ENCODE results near the gene GPATCH2.

- no peak for TF ChIP-seq CTCF (IDR thresholded peaks at IDR 0.05)
- no peak for TF ChIP-seq POLR2A (IDR thresholded peaks at IDR 0.05)
These were observed 104.3 kb downstream of the GPATCH2 start for GRCh38 chr1:217526636-217527035.
